Activated naive CD4-positive, alpha-beta T cell treated with anti-CD3 and anti-CD28 coated beads, Interleukin-2, amount 50 U/mL, for 16 hours (primary cell): Measurements from ENCODE around the gene YKT6.

ENCODE experiments used
- DNase-seq: peaks from one replicate; pipeline ENCODE4 v3.0.0-alpha.2; 2020

Gene YKT6

GRCh38 chr7:44220046-44220357 is 19.2 kb downstream of the YKT6 start:
- peak; percentile 10 for DNase-seq

- no peak for DNase-seq
Observed at GRCh38 chr7:44220358-44221112, 19.8 kb downstream of the YKT6 start.

GRCh38 chr7:44221231-44221791 is 20.5 kb downstream of the YKT6 start:
- no peak for DNase-seq

- DNase-seq: no peak
Observed at GRCh38 chr7:44222074-44222473, 21.3 kb downstream of the YKT6 start.

GRCh38 chr7:44222776-44223261 is 22.0 kb downstream of the YKT6 start:
- DNase-seq: no peak

GRCh38 chr7:44223362-44224079 is 22.7 kb downstream of the YKT6 start:
- no peak for DNase-seq

GRCh38 chr7:44224080-44224973 is 23.5 kb downstream of the YKT6 start:
- no peak for DNase-seq

GRCh38 chr7:44224974-44225565 is 24.3 kb downstream of the YKT6 start:
- no peak for DNase-seq

GRCh38 chr7:44225566-44226395 is 25.0 kb downstream of the YKT6 start:
- no peak for DNase-seq

- DNase-seq: no peak
Observed at GRCh38 chr7:44226396-44226753, 25.6 kb downstream of the YKT6 start.

- DNase-seq: no peak
Observed at GRCh38 chr7:44227911-44228310, 27.1 kb downstream of the YKT6 start.

- no peak for DNase-seq
Observed at GRCh38 chr7:44228571-44229350, 28.0 kb downstream of the YKT6 start.

GRCh38 chr7:44229546-44230105 is 28.8 kb downstream of the YKT6 start:
- DNase-seq: no peak

- no peak for DNase-seq
Observed at GRCh38 chr7:44230286-44230685, 29.5 kb downstream of the YKT6 start.

- DNase-seq: no peak
Observed at GRCh38 chr7:44231088-44231487, 30.3 kb downstream of the YKT6 start.

GRCh38 chr7:44232396-44232795 is 31.6 kb downstream of the YKT6 start:
- no peak for DNase-seq

GRCh38 chr7:44232901-44233715 is 32.3 kb downstream of the YKT6 start:
- no peak for DNase-seq

GRCh38 chr7:44235066-44235465 is 34.3 kb downstream of the YKT6 start:
- no peak for DNase-seq

GRCh38 chr7:44235582-44236332 is 35.0 kb downstream of the YKT6 start:
- DNase-seq: no peak
